GM12878 (cell line): ENCODE measurements around the gene SEMA3A. TPM values are rescaled to one million over a fixed set of nuclear protein-coding genes. Genes with fewer than 3 reads are reported as not detected.
"Not testable (repeated sequence)": the region's sequence is repeated elsewhere in the genome, so short reads cannot be mapped to it uniquely, and the experiment has no call there.

Experiments used
- ATAC-seq: fragments of 200-7000 bp; cut with Tn5 transposase; 3 replicates; pipeline ENCODE4 v1.9.1; 2020; ENCODE audit warnings: mild to moderate bottlenecking, moderate library complexity
- BruUV-seq: library from RNA; stranded (reverse); fragments of 400-500 nt; replicated peaks from 2 replicates; lab custom pipeline; 2021; lab: Mats Ljungman, UMichigan
- CTCF ChIA-PET: fragments of 300-600 bp; sonication (Branson Sonifier 250); formaldehyde crosslinking; extraction: SDS; loops from one replicate; lab custom pipeline; 2021; ENCODE audit warnings: inconsistent platforms; lab: Yijun Ruan, JAX
- POLR2A ChIA-PET: fragments of 350-600 bp; formaldehyde crosslinking; extraction: SDS; loops from one replicate; lab custom pipeline; 2021; ENCODE audit warnings: inconsistent platforms; lab: Charles Lee
- RAD21 ChIA-PET: fragments of 300-600 bp; sonication (Branson Sonifier 250); formaldehyde crosslinking; loops from one replicate; lab custom pipeline; 2023; ENCODE audit warnings: antibody characterized with exemption; ENCODE audit not compliant: unreplicated experiment; lab: Charles Lee
- SMC1A ChIA-PET: fragments of 300-600 bp; sonication (Branson Sonifier 250); formaldehyde crosslinking; loops from one replicate; lab custom pipeline; 2023; ENCODE audit not compliant: unreplicated experiment, uncharacterized antibody; lab: Charles Lee
- DNase-seq: peaks from one replicate; pipeline ENCODE4 v3.0.0-alpha.2; 2011; ENCODE audit warnings: low read depth, low spot score
- FAIRE-seq: peaks from 3 replicates; lab custom pipeline; 2011; peaks lifted over from hg19 to GRCh38; lab: Jason Lieb, UNC
- H2AFZ ChIP-seq: 2 replicates; pipeline ENCODE4 v1.6.0; 2011; ENCODE audit warnings: low read depth, low read length, control low read depth; ENCODE audit not compliant: control insufficient read depth
- H3K27ac ChIP-seq: 2 replicates; pipeline ENCODE4 v1.5.1; 2011; ENCODE audit warnings: control low read depth; ENCODE audit not compliant: control insufficient read depth, insufficient read depth
- H3K27me3 ChIP-seq, 2 experiments: replicated peaks in 1 of 2; 2 replicates each; pipeline versions ENCODE4 v1.6.0 to v1.6.1; 2011; ENCODE audit warnings: low read length in 1 of 2; ENCODE audit not compliant: control insufficient read depth in 2 of 2, insufficient read depth in 2 of 2
- H3K36me3 ChIP-seq, 2 experiments: 2 replicates each; pipeline ENCODE4 v1.5.1; 2011; ENCODE audit warnings: low read length in 1 of 2; ENCODE audit not compliant: control insufficient read depth in 2 of 2, insufficient read depth in 2 of 2
- H3K4me1 ChIP-seq: 2 replicates; pipeline ENCODE4 v1.6.1; 2011; ENCODE audit warnings: mild to moderate bottlenecking, low read length, moderate library complexity, mixed read lengths; ENCODE audit not compliant: control insufficient read depth, insufficient read depth
- H3K4me2 ChIP-seq: 2 replicates; pipeline ENCODE4 v1.6.0; 2011; ENCODE audit warnings: control low read depth; ENCODE audit not compliant: control insufficient read depth, insufficient read depth
- H3K4me3 ChIP-seq: fragments of 200-600 bp; sonication (generic); 2 replicates; pipeline ENCODE4 v1.5.1; 2016
- H3K79me2 ChIP-seq: 2 replicates; pipeline ENCODE4 v1.6.0; 2011; ENCODE audit warnings: low read length; ENCODE audit not compliant: control insufficient read depth, insufficient read depth
- H3K9ac ChIP-seq: 2 replicates; pipeline ENCODE4 v1.8.0; 2011; ENCODE audit warnings: low read length, control low read depth, mixed read lengths; ENCODE audit not compliant: control insufficient read depth, insufficient read depth
- H3K9me3 ChIP-seq: replicated peaks from 3 replicates; pipeline ENCODE4 v1.5.1; 2011; ENCODE audit warnings: mild to moderate bottlenecking, low read length; ENCODE audit not compliant: control insufficient read depth, insufficient read depth
- H4K20me1 ChIP-seq: 2 replicates; pipeline ENCODE4 v1.6.0; 2011; ENCODE audit not compliant: control insufficient read depth, insufficient read depth
- CEBPZ ChIP-seq: fragments of 150-350 bp; IDR thresholded peaks from 2 replicates; pipeline ENCODE4 v1.6.1; 2016; ENCODE audit warnings: low read depth, low read length
- IKZF1 ChIP-seq: fragments of 450-650 bp; conservative IDR thresholded peaks from 2 replicates; pipeline ENCODE4 v1.6.1; 2017; ENCODE audit warnings: antibody characterized with exemption, mild to moderate bottlenecking
- ZNF592 ChIP-seq: fragments of 450-650 bp; IDR thresholded peaks from 2 replicates; pipeline ENCODE4 v1.6.1; 2017; ENCODE audit warnings: mild to moderate bottlenecking, moderate library complexity
- ZNF687 ChIP-seq: fragments of 450-650 bp; IDR thresholded peaks from 2 replicates; pipeline ENCODE4 v1.6.1; 2017; ENCODE audit warnings: mild to moderate bottlenecking, moderate library complexity
- WGBS: methylation state at CpG from one replicate; pipeline ENCODE4 v1.1.6; 2016; ENCODE audit warnings: low lambda C conversion rate; ENCODE audit not compliant: insufficient replicate concordance, insufficient coverage; ENCODE audit errors: missing lambda C conversion rate; 5-methylcytosine and 5-hydroxymethylcytosine counted together
- in situ Hi-C: fragments of 300-500 bp; cut with MboI; formaldehyde crosslinking; loops from 9 replicates; pipeline ENCODE4 v1.14.3; 2018; ENCODE audit warnings: mixed read lengths
- intact Hi-C: fragments of 100-400 bp; cut with micrococcal nuclease; formaldehyde crosslinking; loops from one replicate; pipeline ENCODE4 v1.14.2; 2022; ENCODE audit not compliant: unreplicated experiment
- polyA plus RNA-seq, 11 experiments: library from polyadenylated mRNA; depleted of rRNA in 4 of 11; unstranded in 6 of 11; stranded (reverse) in 5 of 11; fragments of >200 nt; fragmentation: Nextera tagmentation in 4 of 11; fragmentation: Illumina TruSeq in 1 of 11; extraction: Ambion mirVana in 4 of 11; extraction: Trizol in 1 of 11; gene quantifications; 1 replicate in 1 of 11; 2 replicates in 10 of 11; pipeline versions ENCODE4 v1.2.1 to v1.2.3, GENCODE V29; 2011 to 2016; ENCODE audit warnings: inconsistent platforms in 2 of 11, missing spikeins in 2 of 11, low read depth in 1 of 11
- total RNA-seq, 4 experiments: library from RNA; depleted of rRNA in 3 of 4; stranded (reverse); fragments of >200 nt in 3 of 4; fragmentation: Illumina TruSeq in 1 of 4; extraction: Trizol in 1 of 4; gene quantifications; 2 replicates each; pipeline versions ENCODE4 v1.2.1 to v1.2.3, GENCODE V29; 2013 to 2021

SEMA3A gene
- total and polyA plus RNA-seq, 10 of the 15 experiments (the other 5 are each of a cell fraction or from before 2014, with no cell fraction given), result 0.01 to 3.3 (median 0.24) TPM

GRCh38 chr7:84150370-84150769 is 44.2 kb downstream of the SEMA3A start:
- H2AFZ ChIP-seq, H3K9me3 ChIP-seq, ATAC-seq, in situ Hi-C loops, H3K9ac ChIP-seq, H3K27me3 ChIP-seq, H3K36me3 ChIP-seq, H3K27ac ChIP-seq, BruUV-seq, H3K4me2 ChIP-seq, RAD21 ChIA-PET, H3K4me1 ChIP-seq, FAIRE-seq, intact Hi-C loops, H3K4me3 ChIP-seq, DNase-seq, CTCF ChIA-PET, SMC1A ChIA-PET, POLR2A ChIA-PET, H3K79me2 ChIP-seq, H4K20me1 ChIP-seq: not testable (repeated sequence)
- 55% methylated on average over 21 of the region's 22 CpGs for WGBS

- Histone ChIP-seq H4K20me1 (no peaks in the 10 kb centered on the region), H3K79me2 (no peaks in the 10 kb centered on the region), H3K4me3 (no peak overlapping the region), H2AFZ (no peak overlapping the region), H3K27me3 (no peaks in the 10 kb centered on the region), H3K27ac (no peak overlapping the region), H3K4me1 (no peaks in the 10 kb centered on the region), H3K4me2 (no peak overlapping the region), H3K9ac (no peak overlapping the region), H3K36me3 (no peaks in the 10 kb centered on the region), H3K9me3 (no peaks in the 10 kb centered on the region)
- ChIA-PET SMC1A (no interaction called here), CTCF (no interaction called here), RAD21 (no interaction called here), POLR2A (no interaction called here)
- no peak for FAIRE-seq
- no peak for ATAC-seq
- BruUV-seq, result no TSS peak
- intact Hi-C loops, result no loop called here
- 0% methylated on average over 3 of the region's 3 CpGs for WGBS
- in situ Hi-C loops, result no loop called here
- no peak for DNase-seq
- TF ChIP-seq CEBPZ (no peak), ZNF592 (no peak), IKZF1 (no peak), ZNF687 (no peak)
Measured at GRCh38 chr7:84149573-84149972, 45.0 kb downstream of the SEMA3A start.
